ENCODE data around the gene CD3D.

GRCh38 chr11:118328745-118329144, 13.8 kb downstream of the CD3D start:
- no peak for TF ChIP-seq CTCF (IDR thresholded peaks at IDR 0.05)
- no peak for TF ChIP-seq EZH2 (IDR thresholded peaks at IDR 0.05; ENCODE audit: borderline replicate concordance, insufficient read depth, low read depth, low read length, poor library complexity, severe bottlenecking)

Data from B cell (primary cell).